Measurements from ENCODE around the gene JMJD4.

Gene JMJD4

DNA sequence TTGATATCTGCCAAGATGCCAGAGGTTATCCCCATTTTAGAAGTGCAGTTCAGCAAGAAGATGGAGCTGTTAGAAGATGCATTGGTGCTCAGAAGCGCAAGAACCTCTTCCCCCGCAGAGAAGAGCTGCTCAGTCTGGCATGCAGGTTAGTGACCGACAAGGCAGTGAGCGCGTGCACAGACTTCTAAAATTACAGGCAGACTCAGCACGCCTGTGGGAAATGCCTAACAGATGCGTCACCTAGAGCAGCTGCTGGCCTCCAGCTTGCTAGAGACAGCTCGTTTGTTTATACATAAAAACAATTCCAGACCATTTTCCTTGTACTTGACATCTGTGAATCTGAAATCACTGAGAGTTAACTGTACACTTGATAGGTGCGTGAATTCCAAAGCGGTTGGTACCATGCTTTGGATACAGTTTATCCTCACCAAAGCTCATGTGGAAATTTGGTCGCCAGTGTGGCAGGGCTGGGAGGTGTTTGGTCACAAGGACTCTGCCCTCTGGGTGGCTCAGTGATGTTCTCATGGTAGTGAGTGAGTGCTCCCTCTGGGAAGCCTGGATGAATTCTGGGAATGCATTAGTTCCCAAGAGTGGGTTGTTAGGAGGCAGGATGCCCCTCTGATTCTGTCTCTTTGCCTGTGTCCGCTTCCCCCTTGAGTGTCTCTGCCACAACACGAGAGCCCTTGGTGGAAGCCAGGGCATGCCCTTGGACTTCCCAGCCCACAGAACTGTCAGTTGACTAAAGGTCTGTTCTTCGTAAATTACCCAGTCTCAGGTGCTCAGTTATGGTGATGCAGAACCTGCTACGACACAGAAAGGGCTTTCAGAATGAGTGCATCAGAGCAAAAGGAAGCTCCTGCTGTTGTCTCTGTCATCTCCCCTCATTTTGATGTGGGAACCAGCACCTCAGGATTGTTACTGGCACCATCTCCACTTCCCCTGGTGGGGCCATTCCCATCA, 24.5 kb upstream of the JMJD4 start:
- TF ChIP-seq, protein P1, sequence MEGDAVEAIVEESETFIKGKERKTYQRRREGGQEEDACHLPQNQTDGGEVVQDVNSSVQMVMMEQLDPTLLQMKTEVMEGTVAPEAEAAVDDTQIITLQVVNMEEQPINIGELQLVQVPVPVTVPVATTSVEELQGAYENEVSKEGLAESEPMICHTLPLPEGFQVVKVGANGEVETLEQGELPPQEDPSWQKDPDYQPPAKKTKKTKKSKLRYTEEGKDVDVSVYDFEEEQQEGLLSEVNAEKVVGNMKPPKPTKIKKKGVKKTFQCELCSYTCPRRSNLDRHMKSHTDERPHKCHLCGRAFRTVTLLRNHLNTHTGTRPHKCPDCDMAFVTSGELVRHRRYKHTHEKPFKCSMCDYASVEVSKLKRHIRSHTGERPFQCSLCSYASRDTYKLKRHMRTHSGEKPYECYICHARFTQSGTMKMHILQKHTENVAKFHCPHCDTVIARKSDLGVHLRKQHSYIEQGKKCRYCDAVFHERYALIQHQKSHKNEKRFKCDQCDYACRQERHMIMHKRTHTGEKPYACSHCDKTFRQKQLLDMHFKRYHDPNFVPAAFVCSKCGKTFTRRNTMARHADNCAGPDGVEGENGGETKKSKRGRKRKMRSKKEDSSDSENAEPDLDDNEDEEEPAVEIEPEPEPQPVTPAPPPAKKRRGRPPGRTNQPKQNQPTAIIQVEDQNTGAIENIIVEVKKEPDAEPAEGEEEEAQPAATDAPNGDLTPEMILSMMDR (conservative IDR thresholded peaks at IDR 0.05; ENCODE audit: low read length): no peak
- no peak overlapping the region for H3K4me3 ChIP-seq (ENCODE audit: low read length)
- DNase-seq (ENCODE audit: low read depth): peak; percentile 97

DNA sequence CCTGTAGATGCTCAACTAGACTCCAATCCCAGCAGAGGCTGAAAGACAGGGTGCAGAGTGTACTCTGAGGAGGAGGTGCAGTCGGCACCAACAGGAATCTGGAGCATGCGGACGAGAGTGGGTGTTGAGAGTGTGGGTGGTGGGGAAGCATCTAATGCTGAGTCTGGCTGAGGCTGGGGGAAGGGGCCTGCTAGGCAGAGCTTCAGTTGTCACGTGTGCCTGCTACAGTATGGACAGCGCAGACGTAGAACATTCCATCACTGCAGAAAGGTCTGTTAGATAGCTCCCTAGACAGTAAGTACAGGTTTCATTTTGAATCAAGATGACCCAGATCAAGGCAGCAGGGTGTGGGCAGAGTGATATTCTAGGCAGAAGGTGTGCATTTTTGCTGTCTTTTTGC, 23.3 kb upstream of the JMJD4 start:
- no peak for DNase-seq (ENCODE audit: low read depth)
- H3K4me3 ChIP-seq (ENCODE audit: low read length): no peak overlapping the region
- TF ChIP-seq, protein P1 (conservative IDR thresholded peaks at IDR 0.05; ENCODE audit: low read length): no peak

DNA sequence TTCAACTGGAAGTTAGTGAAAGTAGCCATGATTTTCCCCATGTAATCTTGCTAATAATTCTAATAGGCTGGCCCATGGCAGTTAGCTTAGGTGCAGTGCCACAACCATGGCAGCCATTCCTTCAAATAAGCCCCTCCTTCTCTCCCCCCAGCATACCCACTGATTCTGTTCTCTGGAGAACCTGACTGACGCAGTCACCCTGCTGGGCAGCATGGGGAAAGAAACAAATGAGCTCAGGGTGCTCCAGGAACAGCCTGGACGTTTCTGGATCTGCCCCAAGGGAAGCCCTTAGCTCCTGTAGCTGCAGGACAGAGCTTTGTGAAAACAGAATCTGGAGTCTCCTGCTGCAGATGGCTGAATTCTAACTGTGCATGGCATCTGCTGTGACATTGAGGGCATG, 22.7 kb upstream of the JMJD4 start:
- TF ChIP-seq, protein P1 (conservative IDR thresholded peaks at IDR 0.05; ENCODE audit: low read length): no peak
- DNase-seq (ENCODE audit: low read depth): no peak

DNA sequence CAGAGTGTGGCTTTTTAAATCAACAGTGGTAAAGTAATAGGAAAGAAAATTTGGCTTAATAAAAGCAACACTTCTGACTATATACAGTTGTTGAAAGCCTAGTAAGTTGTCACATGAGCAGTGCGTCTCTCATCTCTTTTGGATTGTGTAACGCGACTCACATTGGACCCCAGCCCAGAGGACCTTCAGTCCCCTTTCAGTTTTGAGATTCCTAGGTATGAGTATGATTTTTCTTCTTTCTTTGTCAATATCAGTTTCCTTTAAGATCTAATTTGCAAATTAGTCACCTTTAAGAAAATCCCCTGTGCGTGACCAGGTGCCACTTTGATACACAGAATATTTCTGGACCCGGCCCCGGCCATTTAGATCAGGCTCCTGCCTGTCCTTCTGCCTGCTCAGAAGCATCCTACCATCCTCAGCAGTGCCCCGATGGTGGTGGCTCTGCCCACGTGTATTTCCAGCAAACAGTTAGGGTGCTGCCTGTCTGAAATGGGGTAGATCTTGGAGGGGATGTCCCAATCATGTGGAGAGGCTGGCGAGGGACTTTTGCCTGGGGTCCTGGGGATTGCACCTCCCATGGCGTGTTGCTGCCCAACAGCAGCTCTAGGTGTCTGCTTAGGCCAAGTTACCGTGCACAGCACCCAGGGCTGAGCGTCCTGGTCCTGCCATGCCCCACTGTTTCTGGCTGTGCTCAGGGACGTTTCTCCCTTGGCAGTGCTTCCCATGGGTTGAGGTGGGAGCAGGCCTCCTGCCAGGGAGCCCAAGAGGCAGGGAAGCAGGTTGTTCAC, 21.3 kb upstream of the JMJD4 start:
- DNase-seq (ENCODE audit: low read depth): no peak
- TF ChIP-seq, protein P1 (conservative IDR thresholded peaks at IDR 0.05; ENCODE audit: low read length): no peak
- H3K4me3 ChIP-seq (ENCODE audit: low read length): no peak overlapping the region

More for the DNA sequence above, 22.7 kb upstream of the JMJD4 start:
- H3K4me3 ChIP-seq (ENCODE audit: low read length): no peak overlapping the region

DNA sequence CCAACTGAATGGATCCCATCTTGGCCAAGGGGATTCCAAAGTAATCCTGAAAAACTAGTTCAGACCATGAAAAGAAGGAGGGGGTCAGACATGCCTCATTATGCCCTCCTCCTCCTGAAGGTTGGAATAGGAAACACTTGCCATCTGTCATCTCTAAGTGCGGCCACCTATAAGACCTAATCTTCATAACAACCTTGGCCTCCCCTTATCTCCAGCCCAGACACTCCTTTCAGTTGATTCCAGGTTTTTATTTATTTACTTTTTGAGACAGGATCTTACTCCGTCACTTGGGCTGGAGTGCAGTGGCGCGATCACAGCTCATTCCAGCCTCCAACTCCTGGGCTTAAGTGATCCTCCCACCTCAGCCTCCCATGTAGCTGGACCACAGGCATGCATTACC, 19.9 kb upstream of the JMJD4 start:
- TF ChIP-seq, protein P1 (conservative IDR thresholded peaks at IDR 0.05; ENCODE audit: low read length): no peak
- no peak overlapping the region for H3K4me3 ChIP-seq (ENCODE audit: low read length)
- no peak for DNase-seq (ENCODE audit: low read depth)

DNA sequence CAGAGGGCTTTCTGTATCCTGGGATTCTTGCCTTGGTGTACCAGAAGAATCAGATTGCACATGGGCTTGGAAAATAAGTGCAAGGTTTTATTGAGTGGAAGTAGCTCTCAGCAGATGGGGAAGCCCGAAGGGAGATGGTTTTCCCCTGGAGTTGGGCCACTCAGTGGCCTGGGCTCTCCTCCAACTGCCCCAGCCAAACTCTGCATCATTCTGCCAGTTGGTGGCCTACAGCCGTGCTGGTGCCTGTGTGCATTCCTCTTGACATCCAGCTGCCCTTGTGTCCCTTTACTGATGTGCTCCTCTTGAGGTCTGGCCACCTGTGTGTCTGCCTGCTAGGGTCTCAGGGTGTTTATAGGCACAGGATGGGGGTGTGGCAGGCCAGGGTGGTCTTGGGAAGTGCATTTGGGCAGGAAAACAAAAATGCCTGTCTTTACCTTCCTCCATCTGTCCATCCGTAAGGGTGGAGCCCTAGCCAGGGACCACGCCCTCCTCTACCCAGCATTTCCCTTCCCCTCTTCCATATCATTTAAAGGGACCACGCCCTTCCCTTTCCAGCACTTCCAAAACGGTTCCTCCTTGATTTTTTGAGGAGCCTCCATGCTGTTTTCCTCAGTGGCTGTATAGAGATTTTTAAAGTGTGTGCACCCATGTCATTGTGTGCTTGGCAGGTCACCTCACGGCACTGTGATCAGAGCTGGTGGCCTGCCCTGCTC, 19.1 kb upstream of the JMJD4 start:
- TF ChIP-seq, protein P1 (conservative IDR thresholded peaks at IDR 0.05; ENCODE audit: low read length): 0 out of 2 replicates have a peak, but pooled peaks have one; percentile 9
- H3K4me3 ChIP-seq (ENCODE audit: low read length): no peak overlapping the region
- DNase-seq (ENCODE audit: low read depth): peak; percentile 74
